Measurements from ENCODE around the gene ZSCAN10. TPM values are rescaled to one million over a fixed set of nuclear protein-coding genes. Genes with fewer than 3 reads are reported as not detected.
"Not testable (repeated sequence)": the region's sequence is repeated elsewhere in the genome, so short reads cannot be mapped to it uniquely, and the experiment has no call there.

The ZSCAN10 gene
- polyA plus RNA-seq, 1 donor from 2014 or later, result 0.10 TPM

GRCh38 chr16:3084969-3085670 is 14.0 kb downstream of the ZSCAN10 start:
- Histone ChIP-seq H2AFZ (ENCODE audit: low read depth, low read length) (no peak overlapping the region), H3K9me3 (ENCODE audit: low read length) (no peaks in the 10 kb centered on the region), H3K79me2 (replicated peaks; ENCODE audit: insufficient read depth, low read length) (no peaks in the 10 kb centered on the region), H3K4me2 (ENCODE audit: low read length) (no peak overlapping the region), H3K27me3 (ENCODE audit: insufficient read depth, low read depth, low read length) (no peaks in the 10 kb centered on the region), H3K9me2 (ENCODE audit: insufficient read depth, low read length) (no peaks in the 10 kb centered on the region), H3F3A (ENCODE audit: insufficient read depth, low read length, poor library complexity, severe bottlenecking) (no peaks in the 10 kb centered on the region), H3K9ac (ENCODE audit: low read length) (no peak overlapping the region), H3K4me3 (ENCODE audit: low read length) (no peak overlapping the region), H3K27ac (ENCODE audit: low read length) (no peak overlapping the region), H3K36me3 (ENCODE audit: insufficient read depth, low read length) (no peaks in the 10 kb centered on the region), H4K20me1 (ENCODE audit: insufficient read depth) (no peaks in the 10 kb centered on the region)
- TF ChIP-seq POLR2AphosphoS5 (IDR thresholded peaks at IDR 0.05) (no peak), EP300 (conservative IDR thresholded peaks at IDR 0.05; ENCODE audit: poor library complexity, severe bottlenecking) (no peak), EZH2 (IDR thresholded peaks at IDR 0.05; ENCODE audit: borderline replicate concordance, insufficient read depth, low read length, poor library complexity, severe bottlenecking) (no peak), REST (IDR thresholded peaks at IDR 0.05; ENCODE audit: borderline replicate concordance) (no peak), MXI1 (conservative IDR thresholded peaks at IDR 0.05; ENCODE audit: poor library complexity, severe bottlenecking) (no peak), TAF1 (IDR thresholded peaks at IDR 0.05; ENCODE audit: low read depth) (no peak), RAD21 (conservative IDR thresholded peaks at IDR 0.05) (no peak), SMC3 (conservative IDR thresholded peaks at IDR 0.05; ENCODE audit: poor library complexity) (no peak), CTCF (IDR thresholded peaks at IDR 0.05; ENCODE audit: poor library complexity, severe bottlenecking) (no peak)

GRCh38 chr16:3084491-3084890 is 14.6 kb downstream of the ZSCAN10 start:
- no peak overlapping the region for H3K9ac ChIP-seq (ENCODE audit: low read length)
- no peak overlapping the region for H3K27ac ChIP-seq (ENCODE audit: low read length)
- H3K4me2 ChIP-seq (ENCODE audit: low read length), result no peak overlapping the region
- no peaks in the 10 kb centered on the region for H3F3A ChIP-seq (ENCODE audit: insufficient read depth, low read length, poor library complexity, severe bottlenecking)
- H4K20me1 ChIP-seq (ENCODE audit: insufficient read depth), result no peaks in the 10 kb centered on the region
- no peaks in the 10 kb centered on the region for H3K9me3 ChIP-seq (ENCODE audit: low read length)
- H3K9me2 ChIP-seq (ENCODE audit: insufficient read depth, low read length), result no peaks in the 10 kb centered on the region
- H3K36me3 ChIP-seq (ENCODE audit: insufficient read depth, low read length), result no peaks in the 10 kb centered on the region
- no peak overlapping the region for H3K4me3 ChIP-seq (ENCODE audit: low read length)
- no peaks in the 10 kb centered on the region for H3K27me3 ChIP-seq (ENCODE audit: insufficient read depth, low read depth, low read length)
- TF ChIP-seq CTCF (IDR thresholded peaks at IDR 0.05; ENCODE audit: poor library complexity, severe bottlenecking), result no peak
- TF ChIP-seq MXI1 (conservative IDR thresholded peaks at IDR 0.05; ENCODE audit: poor library complexity, severe bottlenecking), result no peak
- no peak for TF ChIP-seq POLR2AphosphoS5 (IDR thresholded peaks at IDR 0.05)
- TF ChIP-seq TAF1 (IDR thresholded peaks at IDR 0.05; ENCODE audit: low read depth), result no peak
- no peak for TF ChIP-seq EZH2 (IDR thresholded peaks at IDR 0.05; ENCODE audit: borderline replicate concordance, insufficient read depth, low read length, poor library complexity, severe bottlenecking)
- TF ChIP-seq REST (IDR thresholded peaks at IDR 0.05; ENCODE audit: borderline replicate concordance), result no peak
- TF ChIP-seq SMC3 (conservative IDR thresholded peaks at IDR 0.05; ENCODE audit: poor library complexity), result no peak
- no peak for TF ChIP-seq EP300 (conservative IDR thresholded peaks at IDR 0.05; ENCODE audit: poor library complexity, severe bottlenecking)
- no peak for TF ChIP-seq RAD21 (conservative IDR thresholded peaks at IDR 0.05)
- H2AFZ ChIP-seq (ENCODE audit: low read depth, low read length), result no peak overlapping the region
- H3K79me2 ChIP-seq (replicated peaks; ENCODE audit: insufficient read depth, low read length), result no peaks in the 10 kb centered on the region

- not testable (repeated sequence) for H3K27me3 ChIP-seq (ENCODE audit: insufficient read depth, low read depth, low read length)
Measured at GRCh38 chr16:3083408-3083807, 15.7 kb downstream of the ZSCAN10 start.

More at GRCh38 chr16:3083408-3083807, 15.7 kb downstream of the ZSCAN10 start:
- H3K79me2 ChIP-seq (replicated peaks; ENCODE audit: insufficient read depth, low read length); H3K9me3 ChIP-seq (ENCODE audit: low read length); H2AFZ ChIP-seq (ENCODE audit: low read depth, low read length); H3K4me3 ChIP-seq (ENCODE audit: low read length); H3F3A ChIP-seq (ENCODE audit: insufficient read depth, low read length, poor library complexity, severe bottlenecking); H3K27ac ChIP-seq (ENCODE audit: low read length); H3K9me2 ChIP-seq (ENCODE audit: insufficient read depth, low read length); H3K36me3 ChIP-seq (ENCODE audit: insufficient read depth, low read length); H4K20me1 ChIP-seq (ENCODE audit: insufficient read depth); H3K4me2 ChIP-seq (ENCODE audit: low read length); H3K9ac ChIP-seq (ENCODE audit: low read length): not testable (repeated sequence)

All from neural cell (in vitro differentiated cells).